Astrocyte (in vitro differentiated cells and primary cell): ENCODE data around the gene TUBA1A. TPM values are rescaled to one million over a fixed set of nuclear protein-coding genes. Genes with fewer than 3 reads are reported as not detected.
"Not testable (repeated sequence)": the region's sequence is repeated elsewhere in the genome, so short reads cannot be mapped to it uniquely, and the experiment has no call there.

Experiments
- DNase-seq: peaks from one replicate; pipeline ENCODE4 v3.0.0-alpha.2; 2010; ENCODE audit warnings: low read depth
- FAIRE-seq: peaks from 2 replicates; lab custom pipeline; 2011; peaks lifted over from hg19 to GRCh38; lab: Jason Lieb, UNC
- H2AFZ ChIP-seq: 2 replicates; pipeline ENCODE4 v1.6.0; 2012; ENCODE audit warnings: low read depth, low read length, inconsistent platforms
- H3K27ac ChIP-seq: 2 replicates; pipeline ENCODE4 v1.5.1; 2011; ENCODE audit warnings: low read depth, low read length, inconsistent platforms
- H3K27me3 ChIP-seq: 2 replicates; pipeline ENCODE4 v1.6.0; 2011; ENCODE audit warnings: low read length, inconsistent platforms; ENCODE audit not compliant: insufficient read depth
- H3K36me3 ChIP-seq: 2 replicates; pipeline ENCODE4 v1.5.1; 2011; ENCODE audit warnings: low read length, inconsistent platforms; ENCODE audit not compliant: insufficient read depth
- H3K4me1 ChIP-seq: 2 replicates; pipeline ENCODE4 v1.5.1; 2011; ENCODE audit warnings: low read length, inconsistent platforms; ENCODE audit not compliant: insufficient read depth
- H3K4me2 ChIP-seq: 2 replicates; pipeline ENCODE4 v1.6.0; 2012; ENCODE audit warnings: low read length, inconsistent platforms
- H3K4me3 ChIP-seq: 2 replicates; pipeline ENCODE4 v1.5.1; 2011; ENCODE audit warnings: low read depth, mild to moderate bottlenecking, low read length, inconsistent platforms; ENCODE audit not compliant: insufficient read depth
- H3K79me2 ChIP-seq: 2 replicates; pipeline ENCODE4 v1.6.0; 2012; ENCODE audit warnings: mild to moderate bottlenecking, low read length, inconsistent platforms; ENCODE audit not compliant: insufficient read depth
- H3K9ac ChIP-seq: 2 replicates; pipeline ENCODE4 v1.6.0; 2012; ENCODE audit warnings: mild to moderate bottlenecking, low read length, inconsistent platforms
- H3K9me3 ChIP-seq: 2 replicates; pipeline ENCODE4 v1.5.1; 2012; ENCODE audit warnings: low read depth, mild to moderate bottlenecking, low read length, inconsistent platforms; ENCODE audit not compliant: insufficient read depth
- H4K20me1 ChIP-seq: 2 replicates; pipeline ENCODE4 v1.6.0; 2012; ENCODE audit warnings: low read length, inconsistent platforms; ENCODE audit not compliant: insufficient read depth
- H3K27ac Mint-ChIP-seq: one replicate; pipeline ENCODE4 v1.8.0; 2021; ENCODE audit warnings: mild to moderate bottlenecking, mixed read lengths; ENCODE audit not compliant: unreplicated experiment
- H3K27me3 Mint-ChIP-seq: one replicate; pipeline ENCODE4 v1.8.0; 2021; ENCODE audit warnings: low read depth, mixed read lengths; ENCODE audit not compliant: unreplicated experiment
- H3K36me3 Mint-ChIP-seq: one replicate; pipeline ENCODE4 v1.8.0; 2021; ENCODE audit warnings: low read depth, mixed read lengths; ENCODE audit not compliant: unreplicated experiment
- H3K4me1 Mint-ChIP-seq: one replicate; pipeline ENCODE4 v1.8.0; 2021; ENCODE audit warnings: low read depth, mixed read lengths; ENCODE audit not compliant: unreplicated experiment
- H3K4me3 Mint-ChIP-seq: one replicate; pipeline ENCODE4 v1.8.0; 2021; ENCODE audit warnings: mild to moderate bottlenecking, moderate library complexity, mixed read lengths; ENCODE audit not compliant: unreplicated experiment
- H3K9me3 Mint-ChIP-seq: one replicate; pipeline ENCODE4 v1.8.0; 2021; ENCODE audit warnings: mild to moderate bottlenecking, mixed read lengths; ENCODE audit not compliant: unreplicated experiment
- CTCF ChIP-seq: IDR thresholded peaks from 2 replicates; pipeline ENCODE4 v1.5.1; 2011; ENCODE audit warnings: low read depth, mild to moderate bottlenecking, inconsistent platforms, low read length, moderate library complexity; ENCODE audit not compliant: insufficient read depth
- EZH2 ChIP-seq: IDR thresholded peaks from 2 replicates; pipeline ENCODE4 v1.6.1; 2012; ENCODE audit warnings: mild to moderate bottlenecking, low read length, inconsistent platforms; ENCODE audit not compliant: insufficient read depth
- total RNA-seq: library from RNA; stranded (reverse); gene quantifications from 2 replicates; pipeline ENCODE4 v1.2.1, GENCODE V29; 2021

TUBA1A gene
- total RNA-seq, 1 donor from 2014 or later = 932 TPM

- H4K20me1 ChIP-seq = no peaks in the 10 kb centered on the region
- no peak overlapping the region for H3K4me2 ChIP-seq
- H3K27me3 Mint-ChIP-seq = no peaks in the 10 kb centered on the region
- H3K4me1 Mint-ChIP-seq = peaks cover 17% of the 10 kb centered on the region
- no peaks in the 10 kb centered on the region for H3K36me3 Mint-ChIP-seq
- no peak for TF ChIP-seq CTCF
- no peak for TF ChIP-seq EZH2
- no peak overlapping the region for H3K4me3 Mint-ChIP-seq
- H3K4me1 ChIP-seq = peaks cover 18% of the 10 kb centered on the region
- H3K9me3 Mint-ChIP-seq = no peaks in the 10 kb centered on the region
- no peaks in the 10 kb centered on the region for H3K36me3 ChIP-seq
- no peaks in the 10 kb centered on the region for H3K79me2 ChIP-seq
- H2AFZ ChIP-seq = no peak overlapping the region
- H3K27ac ChIP-seq = no peak overlapping the region
- DNase-seq = no peak
- no peak overlapping the region for H3K4me3 ChIP-seq
- FAIRE-seq = no peak
- H3K9ac ChIP-seq = no peak overlapping the region
- H3K27ac Mint-ChIP-seq = no peak overlapping the region
- no peaks in the 10 kb centered on the region for H3K27me3 ChIP-seq
- no peaks in the 10 kb centered on the region for H3K9me3 ChIP-seq
Observed at GRCh38 chr12:49219417-49220026, 30.6 kb upstream of the TUBA1A start.

GRCh38 chr12:49212572-49212971 is 23.7 kb upstream of the TUBA1A start:
- H3K4me2 ChIP-seq = no peak overlapping the region
- no peaks in the 10 kb centered on the region for H3K79me2 ChIP-seq
- H3K36me3 ChIP-seq = no peaks in the 10 kb centered on the region
- H3K4me1 Mint-ChIP-seq = peaks cover 7% of the 10 kb centered on the region
- H3K9ac ChIP-seq = no peak overlapping the region
- no peaks in the 10 kb centered on the region for H3K27me3 Mint-ChIP-seq
- H3K4me3 ChIP-seq = no peak overlapping the region
- FAIRE-seq (no peak), DNase-seq (no peak)
- no peak overlapping the region for H3K27ac ChIP-seq
- no peaks in the 10 kb centered on the region for H3K9me3 ChIP-seq
- peak overlapping the region; percentile 27 for H3K4me3 Mint-ChIP-seq
- H3K36me3 Mint-ChIP-seq = no peaks in the 10 kb centered on the region
- H4K20me1 ChIP-seq = no peaks in the 10 kb centered on the region
- H3K9me3 Mint-ChIP-seq = no peaks in the 10 kb centered on the region
- TF ChIP-seq EZH2 (no peak), CTCF (no peak)
- peaks cover 22% of the 10 kb centered on the region for H3K4me1 ChIP-seq
- H3K27me3 ChIP-seq = no peaks in the 10 kb centered on the region
- H3K27ac Mint-ChIP-seq = no peak overlapping the region
- H2AFZ ChIP-seq = peak overlapping the region; percentile 50

GRCh38 chr12:49210703-49211102 is 21.8 kb upstream of the TUBA1A start:
- not testable (repeated sequence) for H3K36me3 Mint-ChIP-seq, H3K4me1 Mint-ChIP-seq, H3K27ac ChIP-seq, H4K20me1 ChIP-seq, DNase-seq, FAIRE-seq, H3K9ac ChIP-seq, H3K36me3 ChIP-seq, H3K4me2 ChIP-seq, H3K4me3 Mint-ChIP-seq, H2AFZ ChIP-seq, H3K27ac Mint-ChIP-seq, H3K9me3 ChIP-seq, H3K4me3 ChIP-seq, H3K9me3 Mint-ChIP-seq, H3K27me3 ChIP-seq, H3K27me3 Mint-ChIP-seq, H3K79me2 ChIP-seq
- peaks cover 22% of the 10 kb centered on the region for H3K4me1 ChIP-seq
